HTERT RPE-1 (cell line): ENCODE measurements around the gene SAP130.
"Not testable (repeated sequence)": the region's sequence is repeated elsewhere in the genome, so short reads cannot be mapped to it uniquely, and the experiment has no call there.

Experiments used
- in situ Hi-C: fragments of 300-500 bp; cut with MboI; formaldehyde crosslinking; loops from 4 replicates; pipeline ENCODE4 v1.14.3; 2020; ENCODE audit warnings: low sequenced_read_pairs

The SAP130 gene

GRCh38 chr2:127953849-127954248, 74.0 kb downstream of the SAP130 start:
- in situ Hi-C loops: no loop called here

- in situ Hi-C loops: no loop called here
Measured at GRCh38 chr2:127953128-127953718, 74.6 kb downstream of the SAP130 start.

GRCh38 chr2:127951026-127951425, 76.8 kb downstream of the SAP130 start:
- in situ Hi-C loops: no loop called here

GRCh38 chr2:127950264-127950663, 77.6 kb downstream of the SAP130 start:
- in situ Hi-C loops: no loop called here

- in situ Hi-C loops: no loop called here
Measured at GRCh38 chr2:127945281-127945680, 82.6 kb downstream of the SAP130 start.

GRCh38 chr2:127943186-127943585, 84.7 kb downstream of the SAP130 start:
- in situ Hi-C loops: no loop called here

- in situ Hi-C loops: no loop called here
Measured at GRCh38 chr2:127942002-127942401, 85.9 kb downstream of the SAP130 start.

DNA sequence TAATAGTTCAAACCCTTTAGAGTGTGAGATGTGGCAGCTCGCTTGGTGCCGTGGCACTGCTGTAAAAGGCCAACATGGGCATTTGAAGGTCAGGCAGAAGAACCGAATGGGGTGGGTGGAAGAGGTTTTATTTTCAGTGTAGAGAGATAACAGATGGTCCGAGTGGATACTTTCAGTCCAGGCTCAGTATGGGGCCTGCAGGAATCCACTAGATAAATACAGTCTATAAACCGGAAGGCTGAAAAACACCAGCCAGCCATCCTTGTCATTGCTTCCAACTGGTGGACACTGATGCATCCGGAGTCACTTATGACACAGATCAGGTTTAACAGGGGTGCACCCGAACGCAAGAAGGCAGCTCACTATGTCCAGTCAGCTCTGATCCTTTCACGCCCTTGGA, 86.4 kb downstream of the SAP130 start:
- in situ Hi-C loops: no loop called here

DNA sequence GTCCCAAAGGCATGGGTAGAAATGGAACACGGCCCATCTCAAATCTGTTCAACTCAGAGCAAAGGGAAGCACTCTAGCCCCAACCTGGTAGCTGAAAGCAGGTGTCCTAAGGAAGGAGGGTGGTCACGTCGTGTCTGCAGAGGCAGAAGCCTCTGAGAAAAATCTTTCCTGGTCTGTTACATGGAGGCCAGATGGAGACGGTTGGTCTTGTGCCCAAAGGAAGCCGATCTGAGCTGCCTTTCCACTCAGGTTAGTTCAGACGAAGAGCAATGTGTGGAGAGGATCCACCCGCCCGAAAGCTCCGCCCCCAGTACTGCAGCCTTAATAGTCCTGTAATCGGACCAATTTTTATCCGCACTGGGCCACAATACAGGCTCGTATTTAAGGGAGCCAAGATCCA, 87.2 kb downstream of the SAP130 start:
- in situ Hi-C loops: no loop called here

GRCh38 chr2:127935337-127935736, 92.5 kb downstream of the SAP130 start:
- in situ Hi-C loops: no loop called here

DNA sequence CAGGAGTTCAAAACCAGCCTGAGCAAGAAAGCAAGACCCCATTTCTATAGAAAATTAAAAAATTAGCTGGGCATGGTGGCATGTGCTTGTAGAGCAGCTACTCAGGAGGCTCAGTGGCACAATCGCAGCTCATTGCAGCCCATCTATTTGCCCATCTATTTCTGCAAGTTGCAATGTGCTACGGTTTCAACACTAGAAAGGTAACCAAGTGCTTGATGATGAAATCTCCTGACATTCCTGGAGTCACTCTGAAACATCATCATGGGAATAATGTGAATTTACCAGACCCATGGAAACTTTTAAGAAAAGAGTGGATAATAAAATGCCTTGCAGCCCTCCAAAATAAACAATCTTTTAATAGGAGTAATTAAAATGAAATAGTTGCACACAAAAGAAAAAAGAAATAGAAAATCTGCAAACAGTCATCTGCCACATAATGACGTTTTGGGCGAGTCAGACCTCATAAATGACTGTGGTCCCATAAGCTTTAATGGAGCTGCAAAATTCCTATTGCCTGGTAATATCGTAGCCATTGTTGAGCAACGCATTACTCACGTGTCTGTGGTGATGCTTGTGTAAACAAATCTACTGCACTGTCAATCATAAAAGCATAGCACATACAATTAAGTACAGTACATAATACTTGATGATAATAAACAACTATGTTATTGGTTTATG, 95.5 kb downstream of the SAP130 start:
- in situ Hi-C loops: no loop called here

DNA sequence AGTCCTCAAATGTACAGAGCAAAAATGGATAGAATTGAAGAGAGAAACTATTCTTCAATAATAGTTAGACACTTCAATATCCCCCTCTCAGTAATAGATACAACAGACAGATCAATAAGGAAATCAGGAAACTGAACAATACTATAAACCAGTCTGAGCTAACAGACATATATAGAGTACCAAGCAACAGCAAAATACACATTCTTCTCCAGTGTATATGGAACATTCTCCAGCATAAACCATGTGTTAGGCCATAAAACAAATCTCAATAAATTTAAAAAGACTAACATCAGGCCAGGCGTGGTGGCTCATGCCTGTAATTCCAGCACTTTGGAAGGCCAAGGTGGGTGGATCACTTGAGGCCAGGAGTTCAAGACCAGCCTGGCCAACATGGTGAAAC, 98.4 kb downstream of the SAP130 start:
- in situ Hi-C loops: no loop called here

DNA sequence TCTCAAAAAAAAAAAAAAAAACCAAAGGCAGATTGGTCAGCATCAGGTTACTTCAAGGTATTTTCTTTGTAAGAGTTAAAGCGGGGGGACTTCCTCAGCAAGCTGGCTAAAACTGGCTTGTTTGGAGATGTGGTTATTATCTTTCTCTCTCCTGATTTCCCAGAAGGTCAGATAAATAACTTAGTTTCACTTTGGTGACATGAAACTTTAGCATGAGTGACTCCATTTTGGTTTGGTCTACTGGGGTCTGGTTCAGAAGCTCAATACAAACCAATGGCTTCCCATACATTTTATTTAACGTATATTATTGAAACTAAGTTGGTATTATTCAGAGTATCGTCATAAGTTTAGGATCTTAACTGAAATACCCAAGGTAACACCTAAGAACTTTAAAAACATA, 100.5 kb downstream of the SAP130 start:
- in situ Hi-C loops: no loop called here

- in situ Hi-C loops: no loop called here
Measured at GRCh38 chr2:127917916-127918315, 109.9 kb downstream of the SAP130 start.

- in situ Hi-C loops: no loop called here
Measured at GRCh38 chr2:127913808-127914457, 113.9 kb downstream of the SAP130 start.

DNA sequence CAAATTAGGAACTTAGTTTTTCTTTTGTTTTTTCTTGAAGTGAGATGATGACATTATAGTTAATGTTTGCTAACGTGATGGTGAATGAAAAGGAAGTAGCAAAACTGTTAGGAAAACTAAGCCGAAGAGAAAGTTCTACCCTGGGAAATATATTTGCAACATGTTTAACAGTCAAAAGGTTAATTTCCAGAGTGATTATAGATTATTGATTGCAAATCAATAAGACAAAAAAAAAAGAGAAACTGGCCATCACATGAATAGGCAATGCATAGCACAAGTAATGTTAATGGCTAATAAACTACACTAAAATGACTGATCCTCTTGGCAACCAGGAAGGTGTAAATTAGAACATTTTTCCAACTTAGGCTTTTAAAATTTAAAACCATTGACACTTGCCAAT, 116.1 kb downstream of the SAP130 start:
- in situ Hi-C loops: no loop called here

GRCh38 chr2:127910415-127910814, 117.4 kb downstream of the SAP130 start:
- in situ Hi-C loops: no loop called here

GRCh38 chr2:127909019-127909418, 118.8 kb downstream of the SAP130 start:
- in situ Hi-C loops: no loop called here

GRCh38 chr2:127907733-127908400, 120.0 kb downstream of the SAP130 start:
- in situ Hi-C loops: not testable (repeated sequence)

DNA sequence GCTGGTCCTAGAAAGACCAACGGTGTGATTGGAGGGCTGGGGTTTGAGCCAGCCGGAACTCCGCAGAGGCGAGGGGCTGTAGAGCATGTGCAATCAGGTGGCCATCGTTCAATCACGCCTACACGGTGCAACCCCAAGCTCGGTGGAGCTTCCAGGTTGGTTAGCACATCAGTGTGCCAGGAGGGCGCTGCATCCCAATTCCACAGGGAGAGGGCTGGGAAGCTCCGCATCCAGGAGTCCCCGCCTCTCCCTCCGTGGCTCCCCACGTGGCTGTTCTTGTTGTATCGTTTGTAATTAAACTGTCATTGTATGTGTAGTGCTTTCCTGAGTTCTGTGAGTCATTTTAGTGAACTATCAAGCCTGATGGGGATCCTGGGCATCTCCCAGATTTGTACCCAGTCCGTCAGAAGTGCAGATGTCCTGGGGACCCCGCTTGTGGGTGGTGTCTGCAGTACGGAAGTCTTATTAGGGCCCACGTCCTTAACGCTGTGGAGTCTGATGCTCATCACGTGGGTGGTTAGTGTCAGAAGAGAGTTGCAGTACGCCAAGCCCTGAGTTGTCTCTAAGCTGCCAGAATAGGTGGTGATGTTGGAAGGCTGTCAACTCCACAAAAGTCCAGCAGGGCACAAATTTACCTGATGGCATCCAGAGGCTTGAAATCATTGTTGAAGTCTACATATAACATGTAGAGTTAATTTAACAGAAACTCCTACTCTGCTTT, 121.5 kb downstream of the SAP130 start:
- in situ Hi-C loops: no loop called here
